Kidney (tissue), 14 donors: Measurements from ENCODE around the gene CABCOCO1. TPM values are rescaled to one million over a fixed set of nuclear protein-coding genes. Genes with fewer than 3 reads are reported as not detected.
"Not testable (repeated sequence)": the region's sequence is repeated elsewhere in the genome, so short reads cannot be mapped to it uniquely, and the experiment has no call there.

Experiments
- DNase-seq, 5 donors: peaks; one replicate each; pipeline ENCODE4 v3.0.0-alpha.2; 2013 to 2020
- FAIRE-seq: peaks from 2 replicates; lab custom pipeline; 2012; peaks lifted over from hg19 to GRCh38; lab: Jason Lieb, UNC
- H3K27ac ChIP-seq, 2 donors: one replicate each; pipeline ENCODE4 v1.7.0; 2013; ENCODE audit warnings: low read depth in 2 of 2, low read length in 2 of 2, inconsistent platforms in 1 of 2
- H3K27me3 ChIP-seq: one replicate; pipeline ENCODE4 v1.7.1; 2013; ENCODE audit warnings: low read length, inconsistent platforms; ENCODE audit not compliant: control insufficient read depth, insufficient read depth
- H3K36me3 ChIP-seq, 3 donors: one replicate each; pipeline versions ENCODE4 v1.7.0 to v1.7.1; 2013; ENCODE audit warnings: low read length in 3 of 3, control low read depth in 1 of 3, inconsistent platforms in 1 of 3; ENCODE audit not compliant: insufficient read depth in 3 of 3, control insufficient read depth in 2 of 3
- H3K4me1 ChIP-seq, 3 donors: one replicate each; pipeline versions ENCODE4 v1.7.0 to v1.7.1; 2013; ENCODE audit warnings: low read length in 3 of 3, inconsistent platforms in 1 of 3, low read depth in 1 of 3; ENCODE audit not compliant: control insufficient read depth in 2 of 3, insufficient read depth in 2 of 3
- H3K4me3 ChIP-seq, 3 donors: one replicate each; pipeline versions ENCODE4 v1.7.0 to v1.8.1; 2013; ENCODE audit warnings: low read length in 3 of 3, control low read depth in 1 of 3, inconsistent platforms in 1 of 3
- H3K9ac ChIP-seq, 3 donors: one replicate each; pipeline versions ENCODE4 v1.7.0 to v1.7.1; 2013; ENCODE audit warnings: low read length in 3 of 3, control low read depth in 1 of 3, inconsistent platforms in 1 of 3
- H3K9me3 ChIP-seq, 3 donors: one replicate each; pipeline versions ENCODE4 v1.7.0 to v1.7.1; 2013; ENCODE audit warnings: low read length in 3 of 3, control low read depth in 1 of 3, inconsistent platforms in 1 of 3; ENCODE audit not compliant: control insufficient read depth in 2 of 3, insufficient read depth in 1 of 3
- CTCF ChIP-seq: IDR thresholded peaks from 3 replicates; pipeline ENCODE4 v1.5.1; 2012; ENCODE audit warnings: mild to moderate bottlenecking, moderate library complexity, borderline replicate concordance; ENCODE audit not compliant: insufficient read depth; ENCODE audit errors: extremely low read depth
- intact Hi-C: fragments of 100-400 bp; cut with DNase I; formaldehyde crosslinking; loops from one replicate; pipeline ENCODE4 v1.11.1; 2022
- polyA plus RNA-seq: library from polyadenylated mRNA; stranded (reverse); fragments of 350-450 nt; fragmentation: Illumina TruSeq; extraction: RNeasy Lipid Tissue Mini Kit (QIAGEN cat#74804); gene quantifications from one replicate; pipeline ENCODE4 v1.2.3, GENCODE V29; 2014; ENCODE audit warnings: low read depth, low replicate concordance; ENCODE audit not compliant: insufficient read depth
- total RNA-seq: library from RNA; stranded (reverse); fragmentation: NEBNext Ultra II Directional; extraction: Animal tissue kit (Norgen Biotek cat#: 25700); gene quantifications from one replicate; pipeline ENCODE4 v1.2.1, GENCODE V29; 2021
- donor health status: control.
- donor health status: control.
- donor health status: control.
- donor health status: control.
- donor health status: control.
- donor health status: DM: yes; HTN: yes; CAD: no.
- donor health status: Normal renal cell carcinoma (clear cell type).

CABCOCO1 gene
- total and polyA plus RNA-seq, 2 donors from 2014 or later = 1.5 to 2.3 TPM

- Histone ChIP-seq H3K9ac (no peak overlapping the region), H3K9me3 (no peaks in the 10 kb centered on the region), H3K4me3 (no peak overlapping the region), H3K27ac (no peak overlapping the region), H3K27me3 (no peaks in the 10 kb centered on the region), H3K4me1 (no peaks in the 10 kb centered on the region), H3K36me3 (no peaks in the 10 kb centered on the region)
- FAIRE-seq (no peak), DNase-seq (no peak)
- intact Hi-C loops = no loop called here
- no peak for TF ChIP-seq CTCF
Observed at GRCh38 chr10:61688551-61689308, 26.0 kb downstream of the CABCOCO1 start.

- H3K9ac ChIP-seq, H3K27me3 ChIP-seq, H3K4me1 ChIP-seq, H3K4me3 ChIP-seq, H3K9me3 ChIP-seq, intact Hi-C loops, H3K27ac ChIP-seq, H3K36me3 ChIP-seq, FAIRE-seq, DNase-seq: not testable (repeated sequence)
Observed at GRCh38 chr10:61691667-61692066, 28.9 kb downstream of the CABCOCO1 start.

- Histone ChIP-seq H3K9ac (no peak overlapping the region), H3K27me3 (no peaks in the 10 kb centered on the region), H3K4me3 (no peak overlapping the region), H3K9me3 (no peaks in the 10 kb centered on the region), H3K27ac (no peak overlapping the region), H3K4me1 (no peaks in the 10 kb centered on the region), H3K36me3 (no peaks in the 10 kb centered on the region)
- DNase-seq = no peak
- TF ChIP-seq CTCF = no peak
- FAIRE-seq = no peak
- intact Hi-C loops = no loop called here
Observed at GRCh38 chr10:61692447-61693010, 29.8 kb downstream of the CABCOCO1 start.

- TF ChIP-seq CTCF = no peak
- H3K27ac ChIP-seq = no peak overlapping the region
- DNase-seq = no peak
- no peaks in the 10 kb centered on the region for H3K4me1 ChIP-seq
- intact Hi-C loops = no loop called here
- no peak overlapping the region for H3K4me3 ChIP-seq
- no peaks in the 10 kb centered on the region for H3K36me3 ChIP-seq
- no peaks in the 10 kb centered on the region for H3K27me3 ChIP-seq
- FAIRE-seq = no peak
- no peak overlapping the region for H3K9ac ChIP-seq
- H3K9me3 ChIP-seq = no peaks in the 10 kb centered on the region
Observed at GRCh38 chr10:61698968-61699655, 36.4 kb downstream of the CABCOCO1 start.
